NCI-H187 treated with DMSO at 0.1 percent for 48 hours (cell line): Measurements from ENCODE around the gene PICALM.

ENCODE experiments used
- DNase-seq: peaks from one replicate; lab custom pipeline; 2025; lab: John Stamatoyannopoulos, UW

PICALM gene

DNA sequence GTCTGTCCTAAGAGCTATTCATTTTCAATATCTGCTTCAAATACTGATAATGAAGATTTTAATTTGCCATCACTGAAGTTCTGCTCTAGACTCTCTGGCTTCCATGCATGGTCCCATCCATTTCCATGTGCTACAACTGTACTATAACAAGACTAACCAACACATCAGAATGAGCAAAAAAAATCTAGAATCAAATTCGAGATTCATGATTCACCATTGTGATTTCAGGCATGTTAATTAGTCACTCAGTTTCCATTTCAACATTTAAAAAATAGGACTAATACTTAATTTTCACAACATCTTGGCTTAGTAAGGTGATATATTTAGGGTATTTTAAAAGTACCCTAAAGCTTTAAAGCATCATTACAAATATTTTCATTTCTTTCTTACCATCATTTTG is 22.8 kb downstream of the PICALM start:
- DNase-seq: no peak

DNA sequence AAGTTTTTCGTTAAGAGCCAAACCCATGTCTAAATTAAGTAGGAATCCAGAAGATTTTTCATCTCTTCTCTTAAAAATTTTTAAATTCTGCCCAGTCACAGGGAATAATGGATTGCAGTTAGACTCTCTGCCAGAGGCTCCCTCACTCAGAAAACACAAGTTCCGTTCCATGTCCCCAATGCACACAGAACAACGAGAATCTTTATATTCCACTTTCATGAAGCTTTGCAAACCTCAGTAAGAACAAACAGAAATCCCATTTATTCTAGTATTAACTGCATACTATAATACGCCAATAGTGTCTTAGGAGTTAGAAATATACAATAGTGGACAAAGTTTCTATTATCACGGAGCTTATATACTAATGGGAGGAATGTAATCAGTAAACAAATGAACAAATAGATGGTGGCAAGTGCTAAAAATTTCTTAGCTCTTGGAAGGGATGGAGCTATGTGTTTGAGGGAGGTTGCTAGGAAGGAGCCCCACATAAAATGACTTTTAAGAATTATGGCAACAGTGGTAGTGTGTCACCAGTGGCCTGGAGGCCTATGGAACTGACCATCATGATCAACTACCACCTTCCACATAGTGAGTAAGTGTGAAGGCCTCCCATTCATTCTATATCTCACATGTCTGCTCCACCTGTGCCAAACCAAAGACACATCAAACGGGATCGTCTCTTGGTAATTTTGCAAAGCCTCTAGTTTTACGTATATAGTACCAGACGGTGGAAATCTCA is 24.9 kb downstream of the PICALM start:
- no peak for DNase-seq

DNA sequence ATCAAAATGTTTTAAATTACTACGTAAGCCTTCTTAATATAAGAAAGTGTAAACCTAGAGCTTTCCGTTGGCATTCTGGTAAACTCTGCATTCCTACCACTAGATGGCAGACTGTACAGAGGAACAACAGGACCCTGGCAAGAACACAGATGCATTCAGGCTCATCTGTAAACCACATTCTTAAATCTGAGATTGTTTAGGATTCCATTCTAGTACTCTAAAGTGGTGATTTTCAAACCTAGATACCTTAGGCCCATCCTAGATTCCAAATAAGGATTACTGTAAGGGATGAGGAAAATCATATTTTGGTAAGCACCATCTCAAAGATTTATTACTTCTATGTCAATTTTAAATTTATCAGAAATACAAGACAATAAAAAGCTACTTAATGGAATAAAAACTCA is 26.9 kb downstream of the PICALM start:
- DNase-seq: peak; percentile 5

DNA sequence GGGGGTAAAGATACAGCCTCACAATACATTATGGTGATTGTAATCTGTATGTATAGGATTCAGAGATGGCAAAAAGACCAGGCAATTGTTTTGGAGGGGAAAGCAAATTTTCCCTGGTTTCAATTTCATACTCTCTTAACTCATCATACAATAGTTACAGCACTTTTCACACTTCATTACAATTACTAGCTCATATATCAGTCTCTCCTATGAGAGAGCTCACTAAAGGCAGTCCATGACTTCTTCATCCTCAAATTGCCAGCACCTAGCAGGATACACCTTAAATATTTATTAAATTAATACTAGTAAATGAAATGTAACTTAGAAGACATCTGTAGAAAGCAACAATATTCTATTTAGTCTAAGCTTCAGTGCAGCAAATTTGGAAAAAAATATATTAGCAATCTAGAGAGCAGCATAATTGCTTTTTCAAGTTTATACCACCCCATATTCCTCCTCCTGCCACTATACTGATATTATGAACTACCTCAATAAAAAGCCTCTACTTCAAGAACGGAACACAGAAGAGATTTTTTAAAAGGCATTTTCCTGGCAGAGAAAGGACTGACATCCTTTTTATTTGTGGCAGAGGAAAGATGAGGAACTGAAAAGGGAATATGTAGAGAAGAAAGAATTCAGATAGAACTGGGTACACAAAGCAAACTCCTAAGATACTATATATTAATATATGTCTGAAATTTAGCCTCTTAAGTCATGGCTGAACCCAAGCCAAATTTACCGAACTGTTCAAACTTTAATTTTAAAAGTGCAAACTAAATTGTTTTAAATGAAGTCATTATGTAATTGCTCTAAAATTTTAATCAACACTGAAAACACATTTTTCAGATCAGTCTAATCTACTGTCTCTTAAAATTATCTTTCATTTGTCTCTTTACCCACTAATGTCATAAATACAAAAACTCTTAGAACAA is 27.7 kb downstream of the PICALM start:
- no peak for DNase-seq

DNA sequence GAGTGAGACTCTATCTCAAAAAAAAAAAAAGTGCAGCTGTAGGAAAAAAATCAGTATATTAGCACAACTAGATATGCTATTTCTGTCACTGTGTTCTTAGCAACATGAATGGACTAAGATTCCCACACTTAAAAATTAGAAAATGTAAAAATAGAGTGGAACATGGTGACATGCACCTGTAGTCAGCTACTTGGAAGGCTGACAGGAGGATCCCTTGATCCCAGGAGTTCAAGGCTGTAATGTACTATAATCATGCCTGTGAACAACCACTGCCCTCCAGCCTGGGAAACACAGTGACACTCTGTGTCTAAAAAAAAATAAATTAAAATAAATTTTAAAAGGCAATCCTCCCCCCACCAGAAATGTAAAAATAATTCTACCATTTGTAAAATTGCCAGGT is 29.8 kb downstream of the PICALM start:
- no peak for DNase-seq

DNA sequence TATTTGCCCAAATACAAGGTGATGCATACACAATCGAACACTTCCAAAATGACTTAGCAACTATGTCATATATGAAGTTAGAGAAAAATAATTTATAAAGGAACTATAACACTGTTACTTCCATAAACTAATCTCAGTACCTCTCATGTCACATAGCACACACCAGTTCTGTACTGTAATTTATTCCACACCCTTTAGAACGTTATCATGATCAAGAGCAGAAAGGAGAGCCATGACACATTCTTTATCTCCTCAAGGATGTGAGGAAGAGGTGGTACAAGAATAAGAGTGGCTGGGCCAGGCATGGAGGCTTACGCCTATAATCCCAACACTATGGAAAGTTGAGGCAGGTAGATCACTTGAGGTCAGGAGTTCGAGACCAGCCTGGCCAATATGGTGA is 31.1 kb downstream of the PICALM start:
- no peak for DNase-seq

DNA sequence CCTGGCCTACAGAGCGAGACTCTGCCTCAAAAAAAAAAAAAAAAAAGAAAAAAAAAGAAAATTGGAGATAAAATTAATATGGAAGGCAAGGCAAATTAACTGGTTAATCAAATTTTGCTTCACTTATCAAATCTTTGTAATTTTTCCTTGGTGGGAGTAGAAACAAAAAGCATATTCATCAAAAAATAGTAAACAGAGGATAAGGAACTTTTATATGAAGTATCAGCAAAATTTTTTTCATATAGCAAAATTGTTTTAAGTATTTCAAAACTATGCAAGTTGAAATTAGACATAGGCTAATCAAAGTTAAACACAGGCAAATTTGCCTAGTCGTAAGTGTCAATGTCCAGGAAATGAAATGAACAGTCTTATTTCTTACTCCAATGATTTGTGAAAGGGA is 33.0 kb downstream of the PICALM start:
- DNase-seq: no peak

DNA sequence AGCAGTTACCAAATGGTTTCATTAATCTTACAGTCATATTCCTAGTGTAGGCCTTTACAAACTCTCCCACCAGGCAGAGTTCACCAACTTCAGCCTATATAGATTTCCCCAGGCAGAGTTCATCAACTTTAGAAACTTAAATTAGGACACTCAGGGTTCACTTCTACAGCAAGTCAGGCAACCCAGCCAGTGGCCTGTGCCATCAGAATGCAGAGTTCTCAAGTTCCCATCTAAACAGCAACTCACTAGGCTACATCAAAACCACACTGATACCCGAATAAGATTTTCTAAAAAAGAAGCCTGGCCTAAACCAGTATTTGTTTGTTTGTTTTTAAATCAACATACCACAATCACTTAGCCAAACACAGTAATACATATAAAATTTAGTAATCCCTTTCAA is 33.7 kb downstream of the PICALM start:
- no peak for DNase-seq

DNA sequence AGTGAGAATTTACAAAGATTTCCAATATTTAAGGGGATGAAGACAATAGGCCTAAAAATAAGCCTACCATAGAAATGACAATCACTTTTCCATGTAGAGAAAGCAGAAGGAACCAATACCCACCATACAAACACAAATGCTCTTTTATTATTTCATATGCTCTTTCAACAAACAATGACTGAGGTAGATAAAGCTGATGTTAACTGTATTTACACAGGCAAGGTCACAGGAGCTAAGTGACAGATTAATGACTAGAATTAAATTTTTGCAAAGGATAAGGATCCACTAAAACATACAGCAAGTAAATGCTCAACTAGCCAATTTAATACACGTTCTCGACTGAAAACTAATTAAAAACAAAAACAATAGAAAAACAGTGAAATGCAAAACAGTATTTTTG is 34.2 kb downstream of the PICALM start:
- no peak for DNase-seq

DNA sequence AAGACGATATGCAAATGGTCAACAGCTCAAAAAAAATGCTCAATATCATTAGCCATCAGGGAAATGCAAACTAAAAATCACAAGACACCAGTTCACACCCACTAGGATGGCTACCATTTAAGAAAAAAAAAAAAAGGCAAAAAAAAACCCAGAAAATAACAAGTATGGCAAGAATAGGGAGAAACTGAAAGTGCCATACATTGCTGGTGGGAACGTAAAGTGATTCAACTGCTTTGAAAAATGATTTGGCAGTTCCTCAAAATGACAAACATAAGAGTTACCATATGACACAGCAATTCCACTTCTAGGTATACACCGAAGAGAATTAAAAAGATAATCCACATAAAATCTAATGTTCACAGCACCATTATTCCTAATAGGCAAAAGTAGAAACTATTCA is 47.5 kb downstream of the PICALM start:
- DNase-seq: no peak

DNA sequence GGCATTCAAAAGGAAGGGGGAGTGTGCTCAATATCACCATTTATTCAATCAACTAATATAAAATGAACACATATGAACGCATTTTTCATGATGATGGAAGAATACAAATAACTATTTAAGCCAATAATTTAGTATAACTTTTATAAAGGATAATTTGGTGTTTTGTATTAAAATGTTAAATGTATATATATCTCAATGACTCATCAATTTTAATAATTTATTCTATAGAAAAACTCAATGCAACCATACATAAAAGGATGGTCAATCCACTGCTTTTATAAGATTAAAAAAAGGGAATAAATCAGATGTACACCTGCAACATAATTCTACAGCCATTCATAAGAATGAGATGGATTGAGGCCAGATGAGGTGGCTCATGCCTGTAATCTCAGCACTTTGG is 50.6 kb downstream of the PICALM start:
- no peak for DNase-seq

DNA sequence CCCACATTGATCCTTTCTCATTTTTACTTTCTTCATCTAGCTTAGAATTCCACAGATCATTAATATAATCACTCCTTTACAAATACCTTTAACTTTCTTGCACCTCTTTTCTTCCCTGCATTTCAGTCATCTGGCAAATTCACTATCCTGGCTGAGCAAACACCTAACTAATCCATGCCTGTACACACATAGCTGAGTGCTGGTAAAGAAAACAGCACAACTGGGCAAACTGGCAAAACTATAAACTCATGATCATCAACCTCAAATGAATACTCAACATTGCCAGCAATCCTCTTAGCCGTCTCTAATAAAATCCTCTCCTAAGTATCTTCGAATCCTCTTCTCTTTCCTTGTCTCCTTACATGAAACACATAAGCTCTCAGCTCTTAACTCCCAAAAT is 52.4 kb downstream of the PICALM start:
- no peak for DNase-seq

DNA sequence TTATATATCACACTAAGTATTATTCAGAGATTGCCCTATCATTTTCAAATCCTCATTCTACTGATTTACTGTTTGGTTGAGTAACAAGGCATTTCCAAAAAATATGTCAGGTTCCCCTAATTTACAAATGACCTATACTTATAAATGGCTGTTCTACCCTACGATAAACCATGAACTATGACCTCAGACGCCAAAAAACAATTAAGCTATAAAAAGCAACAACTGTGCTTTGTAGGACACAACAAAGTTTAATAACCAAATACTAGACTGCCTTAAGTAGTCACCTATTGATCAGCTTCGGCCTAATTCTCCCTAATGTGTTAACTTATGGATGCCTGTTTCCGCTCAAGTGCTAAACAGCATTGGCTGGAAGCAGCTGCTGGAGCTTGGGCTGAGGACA is 53.2 kb downstream of the PICALM start:
- DNase-seq: no peak

DNA sequence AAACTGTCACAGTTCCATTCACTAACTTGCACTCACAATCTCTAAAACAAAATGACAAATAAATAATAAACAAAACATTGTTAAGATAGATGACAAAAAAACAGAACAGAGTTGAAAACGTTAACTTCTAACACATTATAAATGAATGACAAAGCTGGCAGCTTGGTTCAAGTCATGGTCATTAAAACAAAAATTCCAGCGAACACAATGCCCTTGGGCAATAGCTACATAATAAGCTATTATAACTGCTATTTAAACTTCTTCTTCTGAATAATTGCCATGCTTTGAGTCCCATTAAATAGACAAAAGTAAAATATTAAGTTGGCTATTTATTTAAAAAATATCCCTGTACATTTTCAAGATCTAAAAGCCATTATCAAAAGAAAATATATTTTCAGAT is 54.7 kb downstream of the PICALM start:
- DNase-seq: no peak

DNA sequence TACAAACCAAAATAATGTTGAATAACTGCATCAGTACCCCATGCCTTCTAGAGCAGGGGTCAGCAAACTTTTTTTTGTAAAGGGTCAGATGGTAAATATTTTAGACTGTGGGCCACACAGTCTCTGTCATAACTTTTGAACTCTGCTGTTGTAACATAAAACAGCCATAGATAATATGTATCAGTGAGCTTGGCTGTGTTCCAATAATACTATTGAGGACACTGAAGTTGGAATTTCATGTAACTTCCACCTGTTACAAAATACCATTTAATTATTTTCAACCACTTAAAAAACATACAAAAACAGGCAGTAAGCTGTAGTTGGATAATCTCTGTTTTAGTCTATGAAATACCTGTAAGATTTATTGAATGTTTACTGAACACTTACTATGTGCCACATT is 55.2 kb downstream of the PICALM start:
- no peak for DNase-seq

DNA sequence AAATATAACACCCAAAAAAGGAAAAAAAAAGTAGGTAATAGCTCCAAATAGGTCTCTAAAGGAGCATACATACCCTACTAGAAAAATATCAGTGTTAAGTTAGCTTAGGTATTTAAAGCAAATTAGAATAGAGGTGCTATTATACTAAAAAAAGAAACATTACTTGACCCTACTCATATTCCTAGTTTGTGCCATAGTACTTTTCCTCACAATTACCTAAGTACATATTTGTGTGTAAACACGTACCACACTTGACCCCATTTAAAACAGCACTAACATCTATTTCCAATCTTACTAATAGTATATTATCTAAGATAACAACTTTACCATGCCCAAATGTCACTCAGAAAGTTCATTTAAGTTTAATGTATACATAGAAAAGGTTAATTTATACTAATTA is 57.7 kb downstream of the PICALM start:
- no peak for DNase-seq

DNA sequence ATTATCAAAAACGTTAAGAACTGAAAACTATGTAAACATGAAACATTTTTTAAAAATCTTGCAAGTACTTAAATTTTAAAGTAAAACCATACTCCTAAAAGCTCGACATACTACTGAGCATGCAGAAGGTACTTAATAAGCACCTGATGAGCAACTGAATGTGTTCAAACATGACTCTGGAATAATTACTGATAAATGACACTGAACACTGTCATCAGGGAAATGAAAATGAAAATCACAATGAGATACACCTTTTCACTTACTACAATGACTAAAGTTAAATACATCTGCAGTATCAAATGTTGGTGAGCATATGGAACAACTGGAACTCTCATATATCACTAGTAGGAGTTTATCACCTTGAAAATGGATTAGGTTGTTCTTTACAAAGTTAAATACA is 65.2 kb downstream of the PICALM start:
- no peak for DNase-seq

DNA sequence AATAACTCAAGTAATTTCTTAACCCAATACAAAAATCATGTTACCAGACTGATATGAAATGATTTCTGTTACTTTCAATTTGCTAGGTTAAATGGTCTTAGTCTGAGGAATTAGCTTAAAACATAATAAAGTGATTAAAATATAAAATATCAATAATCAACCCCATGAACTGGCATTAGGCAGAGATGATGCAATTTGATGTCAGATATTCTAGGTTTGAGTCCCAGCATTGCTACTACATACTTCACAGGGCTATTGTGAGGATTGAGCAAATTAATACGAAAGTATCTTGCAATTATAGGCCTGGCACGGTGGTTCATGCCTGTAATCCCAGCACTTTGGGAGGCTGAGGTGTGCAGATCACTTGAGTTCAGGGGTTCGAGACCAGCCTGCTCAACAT is 66.5 kb downstream of the PICALM start:
- no peak for DNase-seq

DNA sequence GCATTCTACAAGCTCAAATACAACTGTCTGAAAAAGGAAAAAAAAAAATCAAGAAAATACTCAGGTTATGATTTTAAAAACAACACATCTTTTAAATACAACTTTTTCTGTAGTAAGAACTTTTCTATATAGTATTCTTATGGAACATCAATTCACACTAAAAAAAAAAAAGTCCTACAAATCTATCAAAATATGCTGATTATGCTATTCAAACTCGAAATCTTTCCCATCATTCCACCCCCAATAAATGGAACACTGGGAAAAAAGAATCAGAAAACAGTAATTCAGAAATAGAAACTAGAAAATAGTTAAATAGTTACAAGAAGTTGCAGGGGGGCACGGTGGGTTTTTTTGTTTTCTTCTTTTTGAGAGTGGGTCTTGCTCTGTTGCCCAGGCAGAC is 77.4 kb downstream of the PICALM start:
- DNase-seq: no peak

DNA sequence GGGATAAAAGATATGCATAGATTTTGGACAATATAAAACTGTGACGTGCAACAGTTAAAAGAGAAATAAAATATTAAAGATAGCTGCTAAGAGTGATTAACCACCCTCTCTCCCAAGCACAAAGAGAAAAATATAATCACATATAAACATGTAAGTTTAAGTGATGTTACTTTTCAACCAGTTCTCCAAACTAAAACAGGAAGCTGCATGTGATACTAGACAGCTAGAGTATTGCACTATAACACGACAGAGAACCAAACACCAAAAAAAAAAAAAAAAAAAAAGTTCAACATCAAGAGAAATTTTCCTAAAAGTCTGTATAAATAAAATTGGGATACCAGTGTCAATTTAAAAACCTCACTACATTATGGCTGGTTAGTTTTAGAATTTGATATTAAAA is 79.1 kb downstream of the PICALM start:
- no peak for DNase-seq

DNA sequence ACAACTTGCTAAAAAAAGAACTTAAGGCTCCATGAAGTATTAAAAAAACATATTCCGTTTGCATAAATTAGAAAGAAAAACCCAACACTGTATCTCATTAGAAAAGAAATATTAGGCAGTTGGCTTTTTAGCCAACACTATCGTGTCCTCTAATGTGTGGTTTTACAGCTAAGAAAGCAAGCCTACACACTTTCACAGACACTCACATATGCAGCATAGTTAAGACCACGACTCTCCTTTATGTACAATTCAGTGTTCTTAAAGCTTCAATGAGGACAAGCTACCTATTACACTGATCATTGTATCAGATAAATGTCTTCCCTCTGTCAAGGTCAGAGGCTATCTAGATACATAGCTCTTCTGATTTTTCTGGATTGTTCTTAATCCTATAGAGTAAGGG is 80.1 kb downstream of the PICALM start:
- DNase-seq: no peak

DNA sequence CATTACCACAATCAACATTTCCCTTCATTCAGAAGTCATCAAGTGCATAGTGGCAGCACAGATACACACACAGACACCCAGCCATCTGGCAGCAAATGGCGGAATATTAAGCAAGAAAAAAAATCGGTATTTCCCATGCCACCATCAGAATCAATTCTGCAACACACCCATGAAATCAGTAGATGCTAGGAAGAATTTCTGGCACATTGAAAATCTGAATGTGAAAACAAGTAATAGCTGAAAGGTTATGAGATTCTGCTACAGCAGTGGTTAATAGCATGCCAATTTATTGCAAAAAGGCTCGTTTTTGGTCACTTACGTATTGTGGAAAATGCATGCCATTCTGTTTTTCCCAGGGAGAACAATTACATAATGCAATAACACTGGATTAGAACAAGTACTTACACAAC is 91.1 kb downstream of the PICALM start:
- DNase-seq: no peak

DNA sequence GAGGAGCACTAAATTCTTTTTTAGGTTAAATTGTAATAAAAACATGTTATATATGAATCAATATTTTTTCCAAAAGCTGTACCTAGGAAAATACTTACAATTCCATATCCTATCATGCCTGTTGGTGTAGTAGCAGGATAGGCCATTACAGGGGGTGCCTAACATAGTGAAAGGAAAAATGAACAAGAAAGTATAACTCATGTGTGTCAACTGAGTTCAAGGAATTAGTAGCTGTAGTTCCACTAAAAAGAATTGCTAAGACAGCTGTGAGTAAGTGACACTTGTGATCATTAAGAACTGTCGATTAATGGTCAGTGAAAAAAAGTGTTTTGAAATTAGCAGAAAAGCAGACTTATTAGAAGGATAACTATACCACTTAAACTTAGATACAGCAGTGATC is 92.4 kb downstream of the PICALM start:
- DNase-seq: no peak

DNA sequence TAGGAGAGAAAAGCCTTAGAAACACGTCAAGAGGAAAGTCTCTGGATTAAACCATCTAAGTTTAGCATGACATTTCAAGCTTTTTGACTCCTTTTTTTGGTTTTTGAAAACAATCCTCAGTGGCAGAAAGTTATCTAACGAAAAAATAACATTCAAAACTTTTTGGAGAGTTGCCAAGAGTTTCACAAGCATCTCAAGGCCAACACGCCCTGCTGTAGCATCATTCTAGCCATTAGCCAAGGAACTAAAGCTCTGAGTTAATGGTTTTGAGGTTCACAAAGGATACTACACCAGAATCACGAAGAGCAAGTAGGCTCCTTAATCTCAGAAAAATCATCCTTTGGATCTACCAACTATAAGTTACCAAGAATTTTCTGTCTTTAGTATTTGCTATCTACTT is 94.8 kb downstream of the PICALM start:
- DNase-seq: no peak
